ENCODE measurements around the gene DYNLRB1.

DYNLRB1 gene

GRCh38 chr20:34559311-34560140, 43.3 kb downstream of the DYNLRB1 start:
- no peak for DNase-seq

- no peak for DNase-seq
Measured at GRCh38 chr20:34560141-34560523, 43.9 kb downstream of the DYNLRB1 start.

- no peak for DNase-seq
Measured at GRCh38 chr20:34560614-34561013, 44.4 kb downstream of the DYNLRB1 start.

- DNase-seq: no peak
Measured at GRCh38 chr20:34561661-34562060, 45.4 kb downstream of the DYNLRB1 start.

GRCh38 chr20:34562641-34563040, 46.4 kb downstream of the DYNLRB1 start:
- no peak for DNase-seq

GRCh38 chr20:34564833-34565232, 48.6 kb downstream of the DYNLRB1 start:
- no peak for DNase-seq

- no peak for DNase-seq
Measured at GRCh38 chr20:34566978-34567891, 51.0 kb downstream of the DYNLRB1 start.

- no peak for DNase-seq
Measured at GRCh38 chr20:34567892-34568865, 52.0 kb downstream of the DYNLRB1 start.

- DNase-seq: no peak
Measured at GRCh38 chr20:34569598-34569997, 53.4 kb downstream of the DYNLRB1 start.

- peak in 1 of 2 experiments; percentile 18 for DNase-seq
Measured at GRCh38 chr20:34570859-34571306, 54.7 kb downstream of the DYNLRB1 start.

GRCh38 chr20:34571753-34572152, 55.5 kb downstream of the DYNLRB1 start:
- DNase-seq: no peak

GRCh38 chr20:34573541-34574300, 57.5 kb downstream of the DYNLRB1 start:
- DNase-seq: no peak

- DNase-seq: no peak
Measured at GRCh38 chr20:34574426-34574825, 58.2 kb downstream of the DYNLRB1 start.

- no peak for DNase-seq
Measured at GRCh38 chr20:34574861-34575260, 58.6 kb downstream of the DYNLRB1 start.

GRCh38 chr20:34575271-34575670, 59.0 kb downstream of the DYNLRB1 start:
- no peak for DNase-seq

GRCh38 chr20:34575756-34576155, 59.5 kb downstream of the DYNLRB1 start:
- no peak for DNase-seq

- DNase-seq: no peak
Measured at GRCh38 chr20:34577061-34577460, 60.8 kb downstream of the DYNLRB1 start.

- no peak for DNase-seq
Measured at GRCh38 chr20:34578025-34578424, 61.8 kb downstream of the DYNLRB1 start.

- DNase-seq: no peak
Measured at GRCh38 chr20:34578521-34578920, 62.3 kb downstream of the DYNLRB1 start.

- DNase-seq: peak in 1 of 2 experiments; percentile 30
Measured at GRCh38 chr20:34579191-34579978, 63.2 kb downstream of the DYNLRB1 start.
